ENCODE results near the gene ARMC12.

DNA sequence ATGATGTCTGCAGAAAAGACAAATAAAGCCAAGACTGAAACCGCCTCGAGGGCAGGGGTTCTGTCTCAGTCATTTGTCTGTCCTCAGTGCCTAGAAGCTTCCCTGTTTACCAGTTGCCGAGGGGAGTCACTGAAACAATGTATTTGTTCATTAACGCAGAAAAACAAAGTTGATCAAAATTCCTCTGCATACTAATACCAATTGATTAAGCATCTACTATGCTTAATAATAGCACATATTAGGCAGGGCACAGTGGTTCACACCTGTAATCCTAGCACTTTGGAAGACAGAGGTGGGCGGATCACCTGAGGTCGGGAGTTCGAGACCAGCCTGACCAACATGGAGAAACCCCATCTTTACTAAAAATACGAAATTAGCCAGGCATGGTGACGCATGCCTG is 46.3 kb upstream of the ARMC12 start:
- TF ChIP-seq, protein P1, sequence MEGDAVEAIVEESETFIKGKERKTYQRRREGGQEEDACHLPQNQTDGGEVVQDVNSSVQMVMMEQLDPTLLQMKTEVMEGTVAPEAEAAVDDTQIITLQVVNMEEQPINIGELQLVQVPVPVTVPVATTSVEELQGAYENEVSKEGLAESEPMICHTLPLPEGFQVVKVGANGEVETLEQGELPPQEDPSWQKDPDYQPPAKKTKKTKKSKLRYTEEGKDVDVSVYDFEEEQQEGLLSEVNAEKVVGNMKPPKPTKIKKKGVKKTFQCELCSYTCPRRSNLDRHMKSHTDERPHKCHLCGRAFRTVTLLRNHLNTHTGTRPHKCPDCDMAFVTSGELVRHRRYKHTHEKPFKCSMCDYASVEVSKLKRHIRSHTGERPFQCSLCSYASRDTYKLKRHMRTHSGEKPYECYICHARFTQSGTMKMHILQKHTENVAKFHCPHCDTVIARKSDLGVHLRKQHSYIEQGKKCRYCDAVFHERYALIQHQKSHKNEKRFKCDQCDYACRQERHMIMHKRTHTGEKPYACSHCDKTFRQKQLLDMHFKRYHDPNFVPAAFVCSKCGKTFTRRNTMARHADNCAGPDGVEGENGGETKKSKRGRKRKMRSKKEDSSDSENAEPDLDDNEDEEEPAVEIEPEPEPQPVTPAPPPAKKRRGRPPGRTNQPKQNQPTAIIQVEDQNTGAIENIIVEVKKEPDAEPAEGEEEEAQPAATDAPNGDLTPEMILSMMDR (IDR thresholded peaks at IDR 0.05 in 4 of 5, conservative IDR thresholded peaks at IDR 0.05 in 1 of 5) = no peak
- no peak for TF ChIP-seq POLR2A (IDR thresholded peaks at IDR 0.05)

Measured in gastrocnemius medialis (tissue), 4 donors.